GM19438 (cell line): ENCODE data around the gene INPP5A.

Source experiments
- ATAC-seq: cut with Tn5 transposase; IDR thresholded peaks from one replicate; pipeline ENCODE4 v1.9.1; 2021; ENCODE audit warnings: low read depth; ENCODE audit not compliant: unreplicated experiment

The INPP5A gene

DNA sequence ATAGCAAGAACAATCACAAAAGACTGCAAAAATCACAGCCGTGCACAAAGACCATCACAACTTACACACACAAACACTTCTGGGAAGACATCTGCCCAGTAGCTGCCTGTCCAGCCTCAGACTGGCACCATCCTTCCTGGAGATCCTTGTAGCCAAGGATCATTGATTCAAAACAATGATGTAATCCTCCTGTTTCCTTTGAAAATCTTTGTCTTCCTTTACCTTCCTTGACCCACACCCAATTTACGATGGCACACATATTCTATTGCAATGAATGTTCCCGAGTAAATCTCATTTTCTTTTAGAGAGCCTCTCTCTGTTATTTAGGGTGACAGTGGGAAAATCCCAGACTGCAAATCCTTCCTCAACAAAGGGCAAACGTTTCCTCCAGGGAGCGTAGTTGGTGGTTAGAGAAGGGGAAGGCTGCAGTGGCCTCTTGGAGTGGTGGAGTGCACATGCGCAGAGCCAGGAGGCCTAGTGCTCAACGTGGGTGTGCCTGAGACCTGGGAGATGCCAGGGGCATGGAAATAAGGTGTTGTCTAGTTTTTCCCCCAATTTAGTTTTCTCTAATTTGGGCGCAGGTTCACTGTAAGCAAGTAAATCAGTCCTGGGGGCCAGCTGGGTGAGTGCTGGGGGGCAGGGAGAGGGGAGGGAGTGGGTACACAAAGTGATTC lies 3.1 kb upstream of the INPP5A start:
- no peak for ATAC-seq

DNA sequence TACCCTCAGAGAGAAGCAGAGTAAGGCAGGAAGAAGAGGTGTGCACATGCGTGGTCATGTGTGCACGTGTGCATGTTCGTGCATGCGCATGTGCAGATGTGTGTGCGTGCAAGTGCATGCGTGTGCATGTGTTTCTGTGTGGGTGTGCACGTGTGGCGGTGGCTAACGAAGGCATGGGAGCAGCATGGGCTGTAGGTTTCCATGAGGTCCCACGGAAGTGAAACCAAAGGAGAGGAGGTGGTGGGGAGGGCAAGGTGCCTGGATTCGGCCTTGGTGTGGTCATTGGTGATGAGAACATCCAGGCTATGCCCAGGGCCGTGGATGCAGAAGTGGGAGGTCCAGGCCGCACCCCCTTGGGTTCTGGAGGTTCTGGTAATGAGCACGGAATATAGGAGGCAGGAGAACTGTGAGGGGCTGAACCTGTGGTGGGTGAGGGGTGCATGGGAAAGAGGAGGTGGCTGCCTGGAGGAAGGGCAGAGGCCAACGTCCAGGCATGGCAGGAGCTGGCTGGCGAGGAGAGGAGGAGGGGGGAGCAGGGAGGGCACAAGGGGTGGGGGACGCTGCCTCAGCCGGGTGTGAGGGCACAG lies 2.4 kb upstream of the INPP5A start:
- ATAC-seq = no peak

DNA sequence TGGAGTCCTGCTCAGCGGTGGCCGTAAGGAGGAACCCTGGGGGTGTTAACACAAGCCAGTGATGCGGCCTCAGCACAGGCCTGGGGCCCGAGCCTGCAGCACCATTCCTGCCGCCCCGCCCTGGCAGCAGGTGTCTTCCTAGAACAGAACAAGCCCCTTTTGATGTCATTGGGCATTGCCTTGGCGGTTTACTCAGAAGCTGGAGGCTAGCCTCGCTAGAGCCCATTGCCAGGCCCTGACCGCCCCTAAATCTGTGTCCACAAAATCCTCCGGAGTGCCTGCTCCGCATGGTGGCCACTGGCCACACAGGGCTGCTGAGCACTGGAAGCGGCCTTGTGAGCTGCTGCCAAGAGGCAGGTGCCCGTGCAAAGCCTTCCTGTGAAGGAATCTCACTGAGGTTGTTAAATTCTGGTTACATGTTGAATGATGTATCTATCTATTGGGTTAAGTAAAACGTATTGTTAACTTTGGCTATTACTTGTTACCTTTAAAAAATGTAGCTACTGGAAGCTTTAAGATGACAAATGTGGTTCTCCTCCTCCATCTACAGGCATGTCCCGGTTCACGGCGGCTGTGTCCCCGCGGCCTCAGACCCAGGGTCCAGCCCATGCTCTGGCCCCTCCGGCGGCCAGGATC lies 1.2 kb upstream of the INPP5A start:
- ATAC-seq = peak; percentile 5

DNA sequence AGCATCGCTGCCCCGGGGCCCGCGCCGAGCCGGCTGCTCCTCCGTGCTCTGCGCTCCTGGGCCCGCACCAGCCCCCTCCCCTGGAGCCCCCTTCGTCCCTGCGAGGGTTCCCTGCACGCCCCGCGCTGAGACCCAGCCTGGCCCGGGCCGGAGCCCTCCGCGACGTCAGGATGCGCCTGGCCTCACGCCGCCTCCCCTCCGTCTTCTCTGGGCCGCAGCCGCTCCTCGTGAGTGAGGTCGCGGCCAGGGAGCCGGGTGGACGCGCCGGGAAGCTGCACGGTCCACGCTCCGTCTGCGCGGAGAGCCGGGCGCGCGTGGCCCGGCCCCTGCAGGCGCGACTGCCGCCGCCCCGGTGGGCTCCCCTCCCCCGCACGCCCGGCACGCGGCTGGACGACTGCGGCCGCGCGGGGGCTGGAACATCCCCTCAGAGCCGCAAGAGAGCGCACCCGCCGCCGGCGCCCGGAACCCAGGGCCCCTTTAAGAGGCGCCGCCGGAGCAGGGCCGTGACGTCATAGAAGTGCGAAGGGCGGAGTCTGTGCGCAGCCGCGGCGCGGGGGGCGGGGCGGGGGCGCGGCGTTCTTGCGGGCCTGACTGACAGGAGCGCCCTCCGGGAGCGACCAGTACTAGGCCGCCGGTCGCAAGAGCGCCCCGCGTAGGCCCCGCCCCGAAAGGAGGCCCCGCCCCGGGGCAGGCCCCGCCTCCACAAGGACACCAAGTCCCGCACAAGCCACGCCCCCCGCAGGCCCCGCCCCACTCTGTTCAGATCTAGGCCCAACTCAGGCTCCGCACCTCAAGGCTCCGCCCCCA lies 507 bp upstream of the INPP5A start:
- ATAC-seq = peak; percentile 85

DNA sequence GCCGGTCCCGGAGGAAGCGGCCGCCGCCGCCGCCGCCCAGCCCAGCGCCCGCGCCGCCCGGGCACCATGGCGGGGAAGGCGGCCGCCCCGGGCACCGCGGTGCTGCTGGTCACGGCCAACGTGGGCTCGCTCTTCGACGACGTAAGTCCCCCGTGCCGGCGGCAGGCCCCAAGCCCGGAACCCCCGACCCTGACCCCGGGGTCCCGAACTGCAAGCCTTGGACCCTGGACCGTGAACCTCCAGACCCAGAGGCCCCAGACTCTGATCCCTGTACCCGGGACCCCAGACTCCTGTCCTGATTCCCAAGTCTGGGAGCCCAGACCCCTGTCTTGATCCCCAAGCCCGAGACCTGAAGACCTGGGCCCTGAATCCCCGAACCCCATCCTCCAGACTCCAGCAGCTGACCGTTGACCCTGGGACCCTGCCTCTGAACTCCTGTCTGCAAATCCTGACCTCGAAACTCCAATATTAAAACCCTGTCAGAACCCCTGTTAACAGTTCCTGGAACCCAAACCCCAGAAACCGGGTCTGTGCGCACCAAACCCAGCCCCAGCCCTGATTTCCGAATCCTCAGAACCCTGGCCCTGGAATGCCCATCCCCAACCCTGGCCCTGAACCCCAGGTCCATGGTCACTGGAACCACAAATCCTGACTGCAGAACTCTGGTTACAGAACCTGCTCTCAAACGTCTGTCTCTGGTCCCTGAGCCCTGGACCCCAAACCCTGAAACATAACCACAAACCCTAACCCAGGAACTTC lies 623 bp downstream of the INPP5A start:
- no peak for ATAC-seq

DNA sequence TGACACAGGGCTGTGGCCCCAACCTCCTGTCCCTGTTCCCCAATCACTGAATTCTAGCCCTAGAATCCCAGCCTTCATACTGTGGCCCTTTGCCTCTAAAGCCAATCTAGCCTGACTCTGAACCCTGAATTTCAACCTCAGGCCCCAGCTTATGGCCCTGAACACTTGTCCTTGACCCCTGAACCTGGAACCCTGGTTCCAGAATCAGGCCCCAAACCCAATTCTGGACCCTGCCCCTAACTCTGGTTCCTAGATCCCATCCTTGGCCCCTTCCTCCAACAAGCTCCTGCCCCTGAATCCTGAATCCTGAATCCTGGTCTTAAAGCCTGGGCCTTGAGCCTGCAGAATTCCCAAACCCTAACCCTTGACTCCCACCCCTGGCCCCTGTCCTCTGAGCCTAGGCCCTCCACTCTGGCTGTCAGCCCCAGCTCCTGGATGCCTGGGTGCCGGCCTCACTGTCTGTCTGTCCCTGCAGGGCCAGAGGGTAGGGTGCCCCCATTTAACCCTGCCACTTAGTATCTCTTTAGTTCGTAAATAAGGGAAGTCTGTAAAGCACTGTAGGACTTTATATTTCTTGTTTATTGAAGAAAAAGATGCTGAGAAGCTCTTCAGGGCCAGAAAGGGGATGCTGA lies 1.3 kb downstream of the INPP5A start:
- ATAC-seq = no peak

DNA sequence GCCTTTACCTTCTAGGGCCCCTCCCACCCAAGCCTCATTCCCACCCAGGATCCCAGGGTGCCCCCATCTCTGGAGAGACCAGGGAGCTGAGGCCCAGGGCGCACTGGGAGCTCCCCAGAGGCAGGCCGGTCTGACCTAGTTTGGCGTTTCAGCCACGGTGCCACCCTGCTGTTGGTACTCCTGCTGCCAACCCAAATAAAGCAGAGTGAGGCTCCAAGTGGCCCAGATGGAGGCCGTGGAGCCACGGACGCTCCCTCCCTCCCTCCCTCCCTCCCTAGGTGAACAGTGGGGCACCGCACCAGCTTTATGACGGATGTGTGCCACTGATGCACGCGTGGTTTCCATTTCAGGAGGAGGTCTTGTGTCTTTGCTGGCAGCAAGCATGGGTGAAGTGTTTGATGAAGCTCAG lies 1.8 kb downstream of the INPP5A start:
- no peak for ATAC-seq

DNA sequence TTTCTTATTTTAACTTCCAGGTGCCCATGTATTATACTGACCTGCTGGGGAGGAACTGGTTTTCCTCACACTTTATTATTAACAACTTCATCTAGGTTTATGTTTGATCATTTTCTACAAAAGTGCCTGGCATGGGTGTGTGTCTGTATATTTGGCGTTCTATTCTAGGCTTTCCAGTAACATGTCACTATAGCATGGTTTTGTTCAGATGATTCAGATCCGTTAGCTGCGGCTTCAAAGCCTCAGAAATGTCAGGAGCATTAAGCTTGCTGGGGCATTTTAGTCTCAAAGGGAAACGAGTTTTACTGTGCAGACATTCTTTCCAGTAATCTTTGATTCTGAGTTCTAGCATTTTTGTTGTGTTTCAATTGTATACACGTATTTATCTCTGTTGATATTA lies 2.3 kb downstream of the INPP5A start:
- ATAC-seq = no peak

DNA sequence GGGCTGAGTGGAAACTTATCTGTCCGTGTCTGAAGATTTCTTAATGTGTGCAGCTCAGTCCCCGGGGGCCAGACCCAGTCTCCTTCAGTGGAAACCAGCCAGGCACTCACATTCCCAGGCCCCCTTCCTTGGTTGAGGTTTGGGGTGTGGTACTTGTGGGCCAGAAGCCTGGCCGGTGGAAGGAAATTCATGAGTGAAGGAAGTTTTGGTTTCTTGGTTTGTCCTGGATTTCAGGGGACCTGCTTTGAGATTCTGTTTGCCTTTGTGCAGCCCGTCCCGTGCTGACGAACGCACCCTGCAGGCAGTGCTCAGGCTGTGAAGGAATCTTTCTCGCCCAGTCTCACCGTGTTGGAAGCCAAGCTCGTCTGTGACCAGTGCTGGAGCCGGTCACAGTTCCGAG lies 2.9 kb downstream of the INPP5A start:
- no peak for ATAC-seq

DNA sequence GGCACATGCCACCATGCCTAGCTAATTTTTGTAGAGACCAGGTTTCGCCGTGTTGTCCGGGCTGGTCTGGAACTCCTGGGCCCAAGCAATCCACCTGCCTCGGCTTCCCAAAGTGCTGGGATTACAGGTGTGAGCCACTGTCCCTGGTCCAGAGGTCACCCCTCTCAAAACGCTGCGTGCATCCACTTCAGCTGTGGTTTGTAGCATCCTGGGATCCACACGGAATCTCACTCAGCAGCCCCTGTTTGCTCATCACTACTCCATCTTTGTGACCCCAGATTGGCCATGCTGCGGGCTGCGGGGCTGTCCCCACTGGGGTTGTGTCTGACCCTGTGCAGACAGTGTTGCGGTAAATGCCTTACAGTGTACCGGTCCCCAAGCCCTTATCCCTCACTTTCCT lies 3.5 kb downstream of the INPP5A start:
- ATAC-seq = no peak

DNA sequence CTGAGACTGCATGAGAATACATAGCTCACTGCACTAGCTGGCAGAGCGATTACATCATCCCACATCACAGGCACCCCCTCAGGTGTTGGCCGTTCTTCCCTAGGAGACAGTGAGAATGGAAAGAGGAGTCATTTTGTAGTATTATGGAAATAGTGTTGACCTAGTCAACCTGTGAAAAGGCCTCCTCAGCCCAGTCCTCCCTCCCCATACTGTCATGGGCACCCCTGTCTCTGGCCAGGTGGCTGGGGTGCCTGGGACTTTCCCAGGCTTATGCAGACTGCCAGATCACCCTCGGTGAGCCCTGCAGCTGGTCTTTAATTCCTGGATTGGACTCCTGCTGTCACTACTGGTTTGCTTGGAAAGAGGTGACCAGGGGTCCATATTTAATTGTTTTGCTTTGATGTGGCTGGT lies 4.0 kb downstream of the INPP5A start:
- ATAC-seq = no peak

DNA sequence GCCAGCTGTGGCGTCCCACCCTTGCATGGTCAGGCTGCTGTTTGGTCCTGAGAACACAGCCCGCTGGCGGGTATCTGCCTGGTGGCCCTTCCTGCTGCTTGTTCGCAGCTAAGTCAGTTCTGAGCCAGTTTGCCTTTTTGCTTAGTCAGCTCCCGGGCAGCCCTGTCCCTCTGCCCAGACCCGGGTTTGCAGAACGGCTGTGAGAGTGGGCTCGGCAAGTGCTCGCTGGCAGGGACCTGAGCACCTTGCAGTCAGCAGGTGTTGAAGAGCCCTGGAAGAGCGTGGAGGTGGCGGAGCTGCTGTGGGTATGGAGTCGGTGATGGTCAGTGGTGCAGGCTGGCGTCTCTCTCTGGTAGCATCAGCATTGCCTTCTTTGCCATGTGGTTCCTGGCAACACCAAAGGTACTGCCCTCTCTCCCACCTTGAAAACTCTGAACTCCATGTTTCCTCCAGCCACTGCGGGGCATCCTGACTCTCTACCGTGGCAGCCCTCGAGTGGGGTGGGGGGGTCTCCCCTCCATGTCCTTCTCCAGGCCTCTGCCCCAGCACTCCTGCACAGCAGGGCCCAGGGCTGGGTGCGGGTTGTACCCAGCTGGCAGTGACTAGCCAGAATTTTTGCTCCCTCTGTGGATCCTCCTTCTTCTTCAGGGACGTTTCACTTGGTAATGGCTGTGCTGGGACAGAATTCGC lies 4.6 kb downstream of the INPP5A start:
- ATAC-seq = no peak

DNA sequence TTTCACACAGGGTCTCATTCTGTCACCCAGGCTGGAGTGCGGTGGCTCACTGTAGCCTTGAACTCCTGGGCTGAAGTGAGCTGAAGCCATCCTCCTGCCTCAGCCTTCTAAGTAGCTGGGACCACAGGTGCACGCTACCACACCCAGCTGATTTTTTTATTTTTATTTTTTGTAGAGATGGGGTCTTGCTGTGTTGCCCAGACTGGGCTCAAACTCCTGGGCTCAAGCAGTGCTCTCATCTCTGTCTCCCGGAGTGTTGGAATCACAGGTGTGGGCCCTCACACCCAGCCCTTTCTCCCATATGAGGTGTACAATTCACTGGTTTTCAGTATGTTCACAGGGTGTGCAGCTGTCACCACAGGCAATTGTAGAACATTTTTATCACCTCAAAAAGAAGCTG lies 5.2 kb downstream of the INPP5A start:
- no peak for ATAC-seq

DNA sequence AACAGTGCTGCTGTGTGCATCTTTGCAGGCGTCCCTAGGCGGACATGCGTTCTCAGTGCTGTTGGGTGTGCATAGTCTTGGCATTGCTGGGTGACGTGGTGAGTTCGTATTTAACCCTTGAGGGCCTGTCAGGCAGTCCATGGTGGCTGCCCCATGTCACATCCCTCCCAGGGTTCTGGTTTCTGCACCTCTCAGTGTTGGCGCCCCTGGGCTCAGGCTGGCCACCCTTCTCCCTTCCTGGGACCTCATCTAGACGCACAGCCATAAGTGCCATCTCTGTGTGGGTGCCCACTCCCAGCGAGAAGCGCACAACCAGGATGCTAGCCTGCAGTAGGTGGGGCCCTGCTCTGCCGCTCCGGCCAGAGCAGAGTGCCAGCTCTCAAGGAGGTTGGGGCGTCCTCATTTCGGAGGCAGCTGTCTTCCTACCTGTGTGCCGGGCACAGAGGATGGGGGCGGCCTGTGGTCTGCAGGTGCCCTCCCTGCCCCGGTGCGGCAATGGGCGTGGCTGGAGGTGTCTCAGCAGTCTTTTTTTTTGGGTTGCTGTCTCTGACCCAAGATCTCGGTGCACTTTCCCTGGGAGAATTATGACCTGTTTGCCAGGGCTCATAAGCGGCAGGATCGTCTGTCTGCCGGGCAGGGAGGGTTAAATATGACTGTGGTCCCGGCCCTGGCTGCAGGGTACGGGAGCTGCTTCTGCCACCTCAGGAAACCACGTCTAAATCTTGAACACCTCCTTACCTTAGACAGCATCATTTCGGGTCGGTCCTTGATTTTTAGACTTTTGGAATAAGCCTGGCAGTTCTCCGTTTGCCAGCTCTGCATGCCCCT lies 6.5 kb downstream of the INPP5A start:
- ATAC-seq = no peak

DNA sequence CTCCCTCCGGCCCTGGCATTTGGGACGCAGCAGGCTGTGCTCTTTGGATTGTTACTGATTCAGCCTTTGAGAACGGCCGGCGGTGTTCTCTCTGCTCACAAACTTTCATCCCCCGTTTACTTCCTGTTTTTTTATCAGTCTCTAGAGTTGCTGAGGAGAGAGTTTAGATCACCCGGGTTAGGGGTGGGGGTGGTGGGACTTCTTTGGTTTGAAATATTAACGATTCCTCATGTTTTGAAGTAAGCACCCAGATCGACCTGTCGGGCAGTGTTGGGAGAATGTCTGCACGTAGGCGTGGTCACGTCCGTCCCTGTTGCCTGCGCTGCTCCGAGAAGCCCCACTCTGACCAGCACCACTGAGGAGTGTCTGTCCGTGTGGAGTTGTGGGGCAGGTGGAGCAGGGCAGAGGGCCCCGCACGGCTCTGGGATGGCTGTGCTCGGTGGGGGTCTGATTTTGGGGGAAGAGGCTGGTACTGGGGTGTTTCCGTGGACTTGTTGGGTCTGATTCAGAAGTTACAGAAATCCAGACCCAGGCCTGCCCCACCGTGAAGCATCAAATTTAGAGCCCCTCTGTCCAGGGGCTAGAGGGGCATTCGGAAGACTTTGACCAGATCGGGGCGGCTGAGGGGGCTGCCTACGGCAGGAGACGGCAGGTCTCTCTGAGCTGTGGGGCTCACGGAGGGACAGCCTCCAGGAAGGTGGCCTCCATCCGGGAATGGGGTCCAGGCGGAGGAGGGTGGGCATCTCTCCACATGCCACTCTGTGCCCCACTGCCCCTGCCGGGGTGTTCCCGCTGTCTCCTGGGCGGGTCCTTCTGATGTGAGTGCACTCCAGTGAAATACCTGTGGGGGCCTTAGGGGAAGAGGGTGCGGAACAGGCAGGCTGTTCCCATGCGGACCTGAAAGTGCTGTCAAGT lies 7.4 kb downstream of the INPP5A start:
- no peak for ATAC-seq

DNA sequence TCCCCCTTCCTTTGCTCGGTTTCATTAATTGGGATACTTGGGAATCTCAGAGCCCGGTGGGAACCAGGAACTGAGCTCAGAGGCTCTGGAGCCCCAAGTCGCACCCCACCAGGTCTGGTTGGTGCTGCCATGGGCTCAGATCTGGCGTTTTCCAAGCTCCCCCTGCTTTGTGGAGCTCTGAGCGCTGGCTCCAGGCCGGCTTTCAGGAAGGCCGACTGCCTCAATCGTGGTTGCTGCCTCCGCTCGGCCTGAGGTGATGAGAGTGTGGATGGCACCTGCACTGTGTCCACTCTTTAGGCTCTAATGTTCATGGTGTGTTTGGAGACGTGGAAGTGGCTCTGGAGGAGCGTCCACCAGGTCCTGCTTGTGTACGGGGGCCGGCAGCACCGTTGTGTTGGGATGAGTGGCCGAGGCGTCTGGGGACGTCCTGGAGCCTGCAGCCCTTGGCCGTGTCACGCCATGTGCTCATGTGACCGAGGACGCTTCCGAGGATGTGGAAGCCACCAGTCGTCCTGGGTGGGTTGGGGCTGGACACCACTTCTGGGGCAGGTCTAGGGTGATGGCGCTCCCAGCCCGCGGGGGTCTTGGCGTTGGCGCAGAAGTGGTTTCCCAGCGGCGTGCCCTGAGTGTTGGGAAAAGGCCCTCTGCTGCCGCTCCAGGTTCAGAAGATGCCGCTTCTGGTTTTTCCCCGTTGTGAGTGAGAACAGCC lies 8.2 kb downstream of the INPP5A start:
- ATAC-seq = no peak
